ENCODE results near the gene ATP8B3. TPM values are rescaled to one million over a fixed set of nuclear protein-coding genes. Genes with fewer than 3 reads are reported as not detected.

ATP8B3 gene
- total and polyA plus RNA-seq, 10 donors = 1.9 to 10.1 (median 5.6) TPM

DNA sequence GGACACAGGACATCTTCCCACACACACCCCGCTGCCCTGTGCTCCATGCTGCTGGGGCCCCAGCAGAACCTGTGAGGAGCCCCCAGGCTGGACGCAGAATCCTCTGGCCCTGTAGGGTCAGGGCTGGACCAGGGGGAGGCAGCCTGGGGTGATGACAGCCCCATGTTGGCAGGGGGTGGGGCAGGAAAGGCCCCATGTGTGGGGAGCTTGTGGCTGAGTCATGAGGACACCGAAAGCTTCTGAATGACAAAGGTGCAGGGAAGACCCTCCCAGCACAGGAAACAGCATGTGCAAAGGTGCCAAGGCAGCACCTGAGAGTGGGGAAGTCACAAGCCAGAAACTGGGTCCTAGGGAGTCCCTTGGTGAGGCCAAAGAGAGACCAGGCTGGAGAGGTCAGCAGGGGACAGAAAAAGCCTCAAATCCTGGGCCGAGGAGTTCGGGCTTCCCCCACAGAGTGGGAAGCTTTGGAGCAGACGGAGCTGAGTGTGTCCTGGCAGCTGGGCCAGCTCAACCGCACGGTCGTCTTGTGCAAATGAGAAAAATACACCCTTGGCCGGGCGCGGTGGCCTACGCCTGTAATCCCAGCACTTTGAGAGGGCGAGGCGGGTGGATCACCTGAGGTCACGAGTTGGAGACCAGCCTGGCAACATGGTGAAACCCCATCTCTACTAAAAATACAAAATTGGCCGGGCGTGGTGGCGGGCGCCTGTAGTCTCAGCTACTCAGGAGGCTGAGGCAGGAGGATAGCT, 17.5 kb downstream of the ATP8B3 start:
- no peak overlapping the region for H3K4me3 ChIP-seq
- H3K9me3 ChIP-seq = peaks cover 0 to 4% (median 0%) of the 10 kb centered on the region in 8 donors
- intact Hi-C loops (cut with DNase I; ENCODE audit: low total_unique reads) = no loop called here
- H3K27ac ChIP-seq = no peak overlapping the region
- peaks cover 0 to 52% (median 20%) of the 10 kb centered on the region in 7 donors for H3K27me3 ChIP-seq (replicated peaks in 1 of 7)
- peaks cover 0 to 29% (median 12%) of the 10 kb centered on the region in 6 donors for H3K4me1 ChIP-seq
- no peak for DNase-seq
- TF ChIP-seq CTCF (IDR thresholded peaks at IDR 0.05 in 8 of 11, conservative IDR thresholded peaks at IDR 0.05 in 3 of 11) (no peak), POLR2AphosphoS5 (IDR thresholded peaks at IDR 0.05) (no peak), POLR2A (IDR thresholded peaks at IDR 0.05) (no peak)
- H3K36me3 ChIP-seq = peaks cover 0 to 8% (median 0%) of the 10 kb centered on the region in 6 donors
- 73 to 85% (median 79%) methylated on average over 18 to 20 of the region's 20 CpGs for WGBS, 5 donors

GRCh38 chr19:1791879-1792278, 20.2 kb downstream of the ATP8B3 start:
- whole genome bisulfite sequencing, 5 donors = 79 to 86% (median 83%) methylated on average over 5 to 14 of the region's 14 CpGs
- intact Hi-C loops (cut with DNase I; ENCODE audit: low total_unique reads) = no loop called here
- Histone ChIP-seq H3K27me3 (replicated peaks in 1 of 7) (peaks cover 0 to 71% (median 32%) of the 10 kb centered on the region in 7 donors), H3K4me3 (no peak overlapping the region), H3K9me3 (peaks cover 0 to 4% (median 0%) of the 10 kb centered on the region in 8 donors), H3K4me1 (peaks cover 0 to 46% (median 20%) of the 10 kb centered on the region in 6 donors), H3K36me3 (no peaks in the 10 kb centered on the region), H3K27ac (no peak overlapping the region)
- no peak for DNase-seq
- TF ChIP-seq POLR2AphosphoS5 (IDR thresholded peaks at IDR 0.05) (no peak), POLR2A (IDR thresholded peaks at IDR 0.05) (no peak), CTCF (IDR thresholded peaks at IDR 0.05 in 8 of 11, conservative IDR thresholded peaks at IDR 0.05 in 3 of 11) (no peak)

DNA sequence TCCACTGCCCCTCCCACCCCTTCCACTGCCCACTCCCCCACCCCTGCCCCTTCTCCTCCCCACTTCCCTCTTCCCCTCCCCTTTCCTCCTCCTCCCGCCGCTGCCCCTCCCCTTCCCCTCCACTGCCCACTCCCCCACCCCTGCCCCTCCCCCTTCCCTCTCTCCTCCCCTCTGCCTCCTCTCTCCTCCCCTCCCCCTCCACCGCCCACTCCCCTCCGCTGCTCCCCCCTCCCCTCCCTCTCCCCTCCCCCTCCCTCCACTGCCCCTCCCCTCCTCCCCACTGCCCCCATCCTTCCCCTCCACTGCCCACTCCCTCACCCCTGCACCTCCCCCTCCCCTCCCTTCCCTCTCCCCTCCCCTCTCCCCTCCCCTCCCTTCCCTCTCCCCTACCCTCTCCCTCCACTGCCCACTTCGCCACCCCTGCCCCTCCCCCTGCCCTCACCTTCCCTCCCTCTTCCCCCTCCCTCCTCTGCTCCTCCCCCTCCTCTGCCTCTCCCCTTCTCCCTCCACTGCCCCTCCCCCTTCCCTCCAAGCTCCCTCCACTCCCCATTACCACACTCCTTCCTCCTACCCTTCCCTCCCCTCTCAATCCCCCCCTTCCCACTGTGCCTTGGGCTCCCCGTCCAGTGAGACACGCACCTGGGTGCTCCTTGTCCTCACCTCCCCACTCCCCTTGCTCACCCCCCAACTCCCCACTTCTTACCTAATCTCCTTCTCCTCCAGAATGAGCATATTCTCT, 21.9 kb downstream of the ATP8B3 start:
- Histone ChIP-seq H3K27me3 (replicated peaks in 1 of 7) (peaks cover 0 to 73% (median 20%) of the 10 kb centered on the region in 7 donors), H3K4me3 (peak overlapping the region in 3 of 8 donors; percentile 19 to 57 (median 22)), H3K27ac (peak overlapping the region in 5 of 8 donors; percentile 53 to 74 (median 64)), H3K36me3 (peaks cover 0 to 2% (median 0%) of the 10 kb centered on the region in 6 donors), H3K9me3 (peaks cover 0 to 4% (median 0%) of the 10 kb centered on the region in 8 donors), H3K4me1 (peaks cover 0 to 31% (median 13%) of the 10 kb centered on the region in 6 donors)
- DNase-seq = no peak
- intact Hi-C loops (cut with DNase I; ENCODE audit: low total_unique reads) = no loop called here
- TF ChIP-seq POLR2A (IDR thresholded peaks at IDR 0.05) (no peak), CTCF (IDR thresholded peaks at IDR 0.05 in 8 of 11, conservative IDR thresholded peaks at IDR 0.05 in 3 of 11) (no peak), POLR2AphosphoS5 (IDR thresholded peaks at IDR 0.05) (no peak)
- WGBS, 5 donors = 28 to 41% (median 32%) methylated on average over 2 to 6 of the region's 7 CpGs

Measured in spleen (tissue), 11 donors.